ENCODE data around the gene PDIA6.
"Not testable (repeated sequence)": the region's sequence is repeated elsewhere in the genome, so short reads cannot be mapped to it uniquely, and the experiment has no call there.

Gene PDIA6

GRCh38 chr2:10810202-10811161, 2.1 kb downstream of the PDIA6 start:
- DNase-seq (ENCODE audit: low read depth in 2 of 2), result no peak

DNA sequence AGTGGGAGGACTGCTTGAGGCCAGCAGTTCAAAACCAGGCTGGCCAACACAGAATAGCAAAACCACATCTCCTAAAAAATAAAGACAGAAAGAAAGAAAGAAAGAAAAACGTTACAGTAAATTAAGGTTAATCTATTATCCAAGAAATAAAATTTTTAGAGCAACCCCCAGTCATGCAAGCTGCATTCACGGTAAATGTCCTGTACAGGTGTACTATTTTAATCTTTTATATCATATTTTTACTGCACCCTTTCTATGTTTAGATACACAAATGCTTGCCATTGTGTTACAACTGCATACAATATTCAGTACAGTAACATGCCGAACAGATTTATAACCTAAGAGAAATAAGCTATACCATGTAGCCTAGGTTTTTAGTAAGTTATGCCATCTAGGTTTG, 6.0 kb downstream of the PDIA6 start:
- no peak for DNase-seq (ENCODE audit: low read depth in 2 of 2)

DNA sequence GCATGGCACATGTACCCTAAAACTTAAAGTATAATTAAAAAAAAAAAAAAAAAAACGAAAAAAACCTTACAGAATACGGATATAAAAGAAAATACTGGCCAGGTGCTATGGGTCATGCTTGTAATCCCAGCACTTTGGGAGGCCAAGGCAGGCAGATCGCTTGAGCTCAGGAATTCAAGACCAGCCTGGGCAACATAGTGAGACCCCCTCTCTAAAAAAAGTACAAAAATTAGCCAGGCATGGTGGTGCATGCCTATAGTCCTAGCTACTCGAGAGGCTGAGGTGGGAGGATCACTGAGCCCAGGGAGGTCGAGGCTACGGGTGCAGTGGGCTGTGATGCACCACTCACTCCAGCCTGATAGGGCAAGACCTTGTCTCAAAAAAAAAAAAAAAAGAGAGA, 6.6 kb downstream of the PDIA6 start:
- not testable (repeated sequence) for DNase-seq (ENCODE audit: low read depth in 2 of 2)

DNA sequence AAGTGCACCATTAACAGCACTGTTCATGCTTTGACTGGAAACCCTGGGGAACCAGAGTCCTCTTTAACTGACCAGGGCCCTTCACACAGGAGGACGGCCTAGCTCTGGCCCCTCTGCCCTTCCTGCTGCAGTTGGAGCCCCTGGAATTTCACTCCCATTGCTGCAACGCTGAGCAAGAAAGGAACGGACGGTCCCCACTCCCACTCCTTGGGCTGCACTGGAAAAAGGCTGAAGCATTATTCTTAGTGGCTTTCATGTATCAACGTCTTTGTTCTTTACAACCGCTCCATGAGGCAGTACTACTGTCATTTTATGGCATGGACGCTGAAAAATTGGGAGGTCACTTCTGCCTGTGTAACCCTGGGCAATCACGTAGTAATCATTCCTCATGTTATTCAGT, 9.9 kb downstream of the PDIA6 start:
- no peak for DNase-seq (ENCODE audit: low read depth in 2 of 2)

DNA sequence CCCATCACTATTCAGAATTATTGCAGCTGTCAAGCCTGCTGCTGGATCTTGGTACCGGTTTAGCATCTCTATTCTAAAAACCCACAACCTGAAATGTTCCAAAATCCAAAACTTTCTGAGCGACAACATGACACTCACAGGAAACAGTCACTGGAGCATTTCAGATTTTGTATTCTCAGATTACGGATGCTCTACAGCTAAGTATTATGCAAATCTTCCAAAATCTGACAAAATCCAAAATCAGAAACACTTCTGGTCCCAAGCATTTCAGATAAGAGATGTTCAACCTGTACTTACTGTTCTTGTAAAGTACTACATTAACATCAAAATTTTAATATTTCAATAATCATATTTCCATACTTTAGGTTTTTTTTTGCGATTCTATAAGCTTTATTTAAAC, 12.4 kb downstream of the PDIA6 start:
- no peak for DNase-seq (ENCODE audit: low read depth in 2 of 2)

DNA sequence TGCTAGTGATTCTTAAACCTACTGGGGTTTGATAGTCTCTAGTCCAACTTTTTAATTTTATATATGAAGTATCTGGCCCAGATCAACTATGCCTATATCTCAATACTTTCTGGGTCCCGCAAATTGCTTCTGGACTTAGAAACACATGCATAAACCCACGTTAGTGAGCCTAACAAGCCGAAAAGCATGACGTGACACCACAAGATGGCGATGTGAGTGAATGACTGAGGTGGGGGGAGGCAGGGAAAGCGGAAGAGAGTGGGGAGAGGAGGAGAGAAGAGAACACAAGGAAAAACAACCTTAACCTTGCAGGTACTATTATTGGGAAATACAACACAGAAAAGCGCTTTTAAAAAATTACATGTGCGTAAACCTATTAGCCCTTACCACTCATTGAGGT, 13.8 kb downstream of the PDIA6 start:
- no peak for DNase-seq (ENCODE audit: low read depth in 2 of 2)

DNA sequence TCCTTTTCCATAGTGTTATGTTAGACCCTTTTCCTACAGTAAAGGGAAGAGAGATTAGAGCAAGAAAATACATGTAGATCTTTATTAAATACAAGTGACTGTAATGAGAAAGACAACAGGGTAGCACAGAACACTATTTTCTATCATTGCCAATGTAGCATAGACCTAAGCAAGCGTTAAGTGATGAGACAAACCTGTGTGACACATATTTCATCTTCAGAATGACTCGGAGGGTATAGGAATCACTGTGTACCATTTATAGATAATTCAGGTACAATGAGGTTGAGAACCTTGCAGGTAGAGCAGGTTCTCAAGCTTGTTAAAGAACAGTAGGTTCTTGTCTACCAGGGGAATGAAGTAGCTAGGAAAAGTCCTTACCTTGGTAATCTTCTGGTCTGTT, 15.9 kb downstream of the PDIA6 start:
- no peak for DNase-seq (ENCODE audit: low read depth in 2 of 2)

GRCh38 chr2:10795508-10796046, 17.0 kb downstream of the PDIA6 start:
- DNase-seq (ENCODE audit: low read depth in 2 of 2), result no peak

DNA sequence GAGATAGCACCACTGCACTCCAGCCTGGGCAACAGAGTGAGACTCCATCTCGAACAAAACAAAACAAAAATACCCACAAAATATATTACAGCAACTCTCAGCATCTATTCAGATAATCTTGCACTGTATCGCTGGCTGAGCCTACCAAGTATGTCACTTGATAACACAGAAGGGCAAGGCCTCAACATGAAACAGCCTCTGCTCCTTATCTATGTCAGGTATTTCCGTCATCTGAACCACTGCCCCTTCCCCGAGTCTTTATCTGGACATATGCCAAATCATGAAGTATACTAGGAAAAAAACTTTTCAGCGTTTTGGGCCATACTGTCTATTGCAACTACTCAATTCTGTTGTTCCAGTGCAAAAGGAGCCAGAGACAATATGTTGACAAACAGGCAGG, 17.7 kb downstream of the PDIA6 start:
- no peak for DNase-seq (ENCODE audit: low read depth in 2 of 2)

DNA sequence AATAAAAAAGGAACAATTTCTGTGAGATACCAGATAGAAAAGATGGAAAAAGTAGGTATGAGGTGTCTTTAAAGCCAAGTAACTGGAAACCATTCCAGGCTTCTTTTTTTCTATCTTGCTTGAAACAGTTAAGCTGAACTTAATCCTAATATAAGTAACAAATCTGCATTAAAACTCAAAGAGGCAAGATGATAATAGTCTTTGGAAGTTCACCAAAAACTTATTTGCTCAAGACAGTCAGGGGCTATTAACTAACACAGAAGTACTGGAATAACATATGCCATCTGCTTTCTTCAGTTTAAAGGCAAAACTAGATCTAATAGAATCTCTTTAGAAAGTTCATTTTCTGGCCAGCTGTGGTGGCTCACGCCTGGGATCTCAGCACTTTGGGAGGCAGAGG, 18.8 kb downstream of the PDIA6 start:
- DNase-seq (ENCODE audit: low read depth in 2 of 2), result no peak

DNA sequence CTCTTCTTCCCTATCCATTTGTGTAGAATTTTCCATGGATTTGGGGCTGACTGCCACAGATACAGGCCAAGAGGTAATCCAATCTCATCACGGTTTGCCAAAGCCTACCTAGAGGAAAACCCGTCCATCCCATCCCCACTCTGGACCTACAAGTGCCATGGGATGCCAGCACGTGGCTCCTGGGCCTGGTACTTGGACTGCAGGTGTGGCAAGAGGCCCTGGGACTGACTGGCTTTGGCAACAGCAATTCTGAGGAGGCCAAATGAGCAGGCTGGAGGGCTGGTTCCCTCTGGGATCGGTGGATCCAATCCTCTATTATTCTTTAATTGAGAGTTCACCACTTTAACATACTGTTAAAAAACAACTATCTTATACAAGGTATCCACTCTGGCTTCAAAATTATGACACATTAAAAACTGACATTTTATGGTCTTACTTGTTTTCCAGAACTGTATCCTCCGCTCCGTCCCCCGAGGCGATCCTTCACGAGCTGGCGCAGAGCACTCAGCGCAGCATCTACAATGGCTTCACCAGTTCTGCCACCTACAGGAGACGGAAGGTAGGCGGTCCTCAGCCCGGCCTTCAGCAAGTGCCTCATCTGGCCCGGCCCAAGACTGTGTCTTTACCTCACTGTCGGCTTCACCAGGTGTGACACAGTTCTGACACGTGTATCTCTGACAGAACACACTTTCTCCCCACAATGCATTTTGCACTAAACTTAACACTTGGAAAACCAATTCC, 19.8 kb downstream of the PDIA6 start:
- no peak for DNase-seq (ENCODE audit: low read depth in 2 of 2)

DNA sequence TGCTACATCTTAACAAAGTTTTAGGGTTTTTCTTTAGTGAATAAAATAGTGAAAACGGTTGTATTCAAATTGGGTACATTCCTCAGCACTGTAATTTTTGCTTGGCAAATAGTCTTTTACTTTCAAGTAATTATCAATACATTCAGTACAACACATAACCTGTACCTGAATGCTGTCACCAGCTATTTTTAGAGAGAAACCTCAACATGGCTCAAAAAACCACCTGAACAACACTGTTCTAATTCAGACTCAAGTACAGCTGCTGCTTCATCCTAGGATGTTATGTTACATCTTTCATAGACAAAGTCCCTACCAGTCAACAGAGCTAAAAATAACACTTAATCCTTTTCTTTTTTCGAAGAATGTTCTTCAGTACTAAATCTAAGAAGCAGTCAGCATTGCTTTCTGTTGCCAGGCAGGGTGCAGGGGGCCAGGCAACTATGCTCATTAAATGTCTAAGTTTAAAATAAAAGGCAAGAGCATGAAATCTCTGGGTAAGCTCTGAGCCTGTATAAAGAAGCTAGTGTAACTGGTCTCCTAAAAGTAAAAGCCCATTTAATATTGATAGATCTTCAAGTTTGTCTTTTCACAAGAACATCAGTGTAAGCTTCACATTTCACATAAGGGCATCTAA, 20.5 kb downstream of the PDIA6 start:
- DNase-seq (ENCODE audit: low read depth in 2 of 2), result no peak

- DNase-seq (ENCODE audit: low read depth in 2 of 2), result no peak
Measured at GRCh38 chr2:10790228-10790973, 22.2 kb downstream of the PDIA6 start.

DNA sequence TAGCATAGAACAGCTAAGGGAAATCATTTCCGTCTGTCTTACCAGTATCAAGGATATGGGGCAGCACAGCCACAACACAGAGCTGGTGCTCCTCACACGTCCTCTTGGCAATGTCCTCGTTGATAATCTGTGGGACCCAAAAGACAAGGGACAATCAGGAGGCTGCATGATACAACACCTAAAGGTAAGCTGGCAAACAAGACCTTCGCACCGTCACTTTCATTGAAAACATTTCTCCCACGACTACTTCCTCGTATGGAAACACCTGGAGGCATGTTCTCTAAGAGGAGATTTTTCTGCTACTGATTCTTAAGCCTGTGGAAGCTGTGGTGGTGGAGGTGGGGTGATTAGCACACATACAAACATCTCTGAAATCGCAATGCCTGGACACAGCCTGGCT, 23.7 kb downstream of the PDIA6 start:
- no peak for DNase-seq (ENCODE audit: low read depth in 2 of 2)

- peak in 1 of 2 donors; percentile 19 for DNase-seq (ENCODE audit: low read depth in 2 of 2)
Measured at GRCh38 chr2:10787176-10787968, 25.2 kb downstream of the PDIA6 start.

GRCh38 chr2:10786240-10786982, 26.2 kb downstream of the PDIA6 start:
- DNase-seq (ENCODE audit: low read depth in 2 of 2), result no peak

- no peak for DNase-seq (ENCODE audit: low read depth in 2 of 2)
Measured at GRCh38 chr2:10785260-10785659, 27.3 kb downstream of the PDIA6 start.

GRCh38 chr2:10784719-10785118, 27.9 kb downstream of the PDIA6 start:
- no peak for DNase-seq (ENCODE audit: low read depth in 2 of 2)

DNA sequence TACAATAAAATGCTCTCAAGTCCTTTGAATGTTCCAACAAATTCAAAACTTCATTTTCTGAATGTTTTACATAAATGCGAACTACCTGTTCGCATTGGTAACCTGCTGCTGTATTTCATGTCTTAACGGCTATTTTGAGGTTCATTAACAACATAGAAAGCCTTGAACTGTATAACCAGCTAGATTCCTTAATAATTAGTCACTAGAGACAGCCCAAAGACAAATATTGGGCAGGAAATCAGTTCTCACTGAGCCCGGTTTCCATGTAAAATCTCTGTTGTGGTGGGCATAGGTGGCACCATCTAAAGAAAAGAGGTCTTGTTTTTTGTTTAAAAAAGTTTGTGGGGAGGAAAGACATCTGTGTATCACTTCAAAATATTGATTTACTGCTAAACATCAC, 29.2 kb downstream of the PDIA6 start:
- DNase-seq (ENCODE audit: low read depth in 2 of 2), result no peak

DNA sequence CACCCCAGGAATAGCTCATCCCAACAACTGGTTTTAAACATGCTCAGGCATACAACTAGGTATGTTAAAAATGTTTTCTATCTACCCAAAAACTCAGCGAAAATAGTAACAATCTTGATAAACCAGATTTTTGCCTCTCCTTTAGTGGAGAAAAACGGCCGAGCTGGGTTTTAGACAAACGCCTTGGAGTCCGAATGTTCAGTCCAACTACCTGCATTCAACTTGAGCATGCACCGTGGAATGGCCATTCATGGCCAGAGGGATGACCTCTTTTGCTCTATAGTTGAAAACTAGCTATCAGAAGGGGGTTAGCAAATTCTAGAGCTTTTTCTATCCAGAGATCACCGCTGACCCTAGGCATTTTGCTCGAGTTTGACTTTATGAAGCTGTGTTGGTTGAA, 30.8 kb downstream of the PDIA6 start:
- DNase-seq (ENCODE audit: low read depth in 2 of 2), result no peak
